Endothelial cell of umbilical vein (primary cell): ENCODE results near the gene RAMP3. TPM values are rescaled to one million over a fixed set of nuclear protein-coding genes. Genes with fewer than 3 reads are reported as not detected.

Experiments
- BruUV-seq: library from RNA; stranded (reverse); fragments of 400-500 nt; replicated peaks from 2 replicates; lab custom pipeline; 2021; lab: Mats Ljungman, UMichigan
- CTCF ChIA-PET: fragments of 300-600, 350-600 bp; sonication (Branson Sonifier 250); formaldehyde crosslinking; loops from one replicate; lab custom pipeline; 2021; ENCODE audit warnings: antibody characterized with exemption, inconsistent platforms; lab: Charles Lee
- POLR2A ChIA-PET: fragments of 300-600, 350-600 bp; sonication (Branson Sonifier 250); formaldehyde crosslinking; loops from one replicate; lab custom pipeline; 2021; ENCODE audit warnings: antibody characterized with exemption, inconsistent platforms; lab: Charles Lee
- DNase-seq: peaks from one replicate; pipeline ENCODE4 v3.0.0-alpha.2; 2011; ENCODE audit warnings: low read depth, low spot score
- FAIRE-seq: peaks from 2 replicates; lab custom pipeline; 2011; peaks lifted over from hg19 to GRCh38; lab: Jason Lieb, UNC
- H2AFZ ChIP-seq: 2 replicates; pipeline ENCODE4 v1.6.0; 2012; ENCODE audit warnings: low read depth, low read length, control low read depth, inconsistent platforms
- H3K27ac ChIP-seq: 2 replicates; pipeline ENCODE4 v1.5.1; 2011; ENCODE audit warnings: low read depth, mild to moderate bottlenecking, control low read depth, low read length, moderate library complexity; ENCODE audit not compliant: insufficient read depth
- H3K27me3 ChIP-seq, 2 experiments: 2 replicates each; pipeline versions ENCODE4 v1.6.0 to v1.6.1; 2011; ENCODE audit warnings: low read length in 2 of 2, mixed read lengths in 1 of 2; ENCODE audit not compliant: control insufficient read depth in 2 of 2, insufficient read depth in 2 of 2
- H3K36me3 ChIP-seq, 2 experiments: 2 replicates in 1 of 2; 3 replicates in 1 of 2; pipeline ENCODE4 v1.5.1; 2011; ENCODE audit warnings: low read length in 2 of 2, mild to moderate bottlenecking in 1 of 2, moderate library complexity in 1 of 2; ENCODE audit not compliant: control insufficient read depth in 2 of 2, insufficient read depth in 2 of 2; ENCODE audit errors: extremely low read depth in 1 of 2
- H3K4me1 ChIP-seq: 3 replicates; pipeline ENCODE4 v1.5.1; 2011; ENCODE audit warnings: mild to moderate bottlenecking, low read length; ENCODE audit not compliant: control insufficient read depth, insufficient read depth; ENCODE audit errors: extremely low read depth
- H3K4me2 ChIP-seq: 2 replicates; pipeline ENCODE4 v1.6.1; 2011; ENCODE audit warnings: low read length, control low read depth, mixed read lengths; ENCODE audit not compliant: insufficient read depth
- H3K4me3 ChIP-seq, 3 experiments: fragments of 200-600 bp in 1 of 3; sonication (generic), shearing (Covaris generic) in 1 of 3; replicated peaks in 1 of 3; 2 replicates each; pipeline ENCODE4 v1.5.1; 2011 to 2016; ENCODE audit warnings: control low read depth in 3 of 3, low read length in 3 of 3, mild to moderate bottlenecking in 2 of 3, inconsistent platforms in 1 of 3, low read depth in 1 of 3, moderate library complexity in 1 of 3; ENCODE audit not compliant: insufficient read depth in 1 of 3
- H3K79me2 ChIP-seq: 2 replicates; pipeline ENCODE4 v1.6.0; 2012; ENCODE audit warnings: low read length, inconsistent platforms; ENCODE audit not compliant: control insufficient read depth, insufficient read depth
- H3K9ac ChIP-seq: replicated peaks from 2 replicates; pipeline ENCODE3; 2011; ENCODE audit warnings: low read length, control low read depth; ENCODE audit not compliant: insufficient read depth; ENCODE audit errors: extremely low read depth
- H3K9me1 ChIP-seq: replicated peaks from 3 replicates; pipeline ENCODE4 v1.6.0; 2011; ENCODE audit warnings: mild to moderate bottlenecking, low read length; ENCODE audit not compliant: control insufficient read depth, insufficient read depth; ENCODE audit errors: extremely low read depth
- H3K9me3 ChIP-seq: replicated peaks from 2 replicates; pipeline ENCODE4 v1.5.1; 2012; ENCODE audit warnings: low read length, inconsistent platforms; ENCODE audit not compliant: control insufficient read depth, insufficient read depth
- H4K20me1 ChIP-seq: replicated peaks from 2 replicates; pipeline ENCODE3; 2011; ENCODE audit warnings: mild to moderate bottlenecking, low read length; ENCODE audit not compliant: control insufficient read depth, insufficient read depth; ENCODE audit errors: extremely low read depth
- CTCF ChIP-seq, 2 donors: IDR thresholded peaks; 1 replicate in 1 of 2; 2 replicates in 1 of 2; pipeline ENCODE4 v1.5.1; 2011; ENCODE audit warnings: low read length in 2 of 2, mild to moderate bottlenecking in 2 of 2, moderate library complexity in 2 of 2, control low read depth in 1 of 2, inconsistent platforms in 1 of 2, low read depth in 1 of 2; ENCODE audit not compliant: insufficient read depth in 1 of 2; ENCODE audit errors: extremely low read depth in 1 of 2
- EZH2 ChIP-seq: IDR thresholded peaks from 2 replicates; pipeline ENCODE4 v1.6.1; 2012; ENCODE audit warnings: borderline replicate concordance, low read depth, mild to moderate bottlenecking, moderate library complexity, low read length, inconsistent platforms; ENCODE audit not compliant: severe bottlenecking
- FOS ChIP-seq: IDR thresholded peaks from 2 replicates; pipeline ENCODE4 v1.6.1; 2011; ENCODE audit warnings: mild to moderate bottlenecking, low read length, moderate library complexity, borderline replicate concordance; ENCODE audit not compliant: insufficient read depth
- GATA2 ChIP-seq: IDR thresholded peaks from 2 replicates; pipeline ENCODE4 v1.7.0; 2011; ENCODE audit warnings: low read depth, mild to moderate bottlenecking, moderate library complexity, mixed read lengths, low read length; ENCODE audit not compliant: insufficient read length, insufficient read depth
- JUN ChIP-seq: IDR thresholded peaks from 2 replicates; pipeline ENCODE4 v1.6.1; 2011; ENCODE audit warnings: borderline replicate concordance, low read depth; ENCODE audit not compliant: insufficient read length, insufficient read depth
- MAX ChIP-seq: IDR thresholded peaks from 2 replicates; pipeline ENCODE4 v1.6.1; 2011; ENCODE audit not compliant: insufficient read depth, insufficient read length
- MYC ChIP-seq: IDR thresholded peaks from one replicate; pipeline ENCODE4 v1.6.1; 2011; ENCODE audit warnings: mild to moderate bottlenecking, low read depth, low read length
- POLR2A ChIP-seq: IDR thresholded peaks from 2 replicates; pipeline ENCODE4 v1.6.1; 2012; ENCODE audit warnings: low read depth, mild to moderate bottlenecking, control low read depth, low read length
- POLR2AphosphoS5 ChIP-seq: IDR thresholded peaks from 2 replicates; pipeline ENCODE4 v1.6.1; 2012; ENCODE audit warnings: low read depth, mild to moderate bottlenecking, control low read depth, low read length, moderate library complexity; ENCODE audit not compliant: insufficient read depth
- dilution Hi-C: fragments of 300-500 bp; cut with MboI; formaldehyde crosslinking; loops from one replicate; pipeline ENCODE4 v1.15.0; 2019; ENCODE audit warnings: low sequenced_read_pairs; ENCODE audit not compliant: extremely low pct_ligation_motif_present
- intact Hi-C: fragments of 100-400 bp; cut with micrococcal nuclease; formaldehyde crosslinking; loops from one replicate; pipeline ENCODE4 v1.10.0; 2022
- polyA plus RNA-seq, 4 experiments: library from polyadenylated mRNA; depleted of rRNA in 3 of 4; stranded (reverse) in 3 of 4; unstranded in 1 of 4; fragments of >200 nt; gene quantifications; 2 replicates each; pipeline versions ENCODE4 v1.2.1 to v1.2.3, GENCODE V29; 2011 to 2012; ENCODE audit warnings: missing spikeins in 1 of 4
- total RNA-seq: library from RNA; stranded (reverse); gene quantifications from 2 replicates; pipeline ENCODE4 v1.2.3, GENCODE V29; 2021

Gene RAMP3
- total and polyA plus RNA-seq, 2 donors (not counting 3 experiments of a cell fraction or from before 2014, with no cell fraction given): not detected

- TF ChIP-seq POLR2AphosphoS5 (no peak), MYC (no peak), CTCF (IDR thresholded peaks at IDR 0.05; ENCODE audit: extremely low read depth in 1 of 2, insufficient read depth in 1 of 2, low read depth in 1 of 2, low read length in 2 of 2) (no peak), POLR2A (no peak), EZH2 (no peak), MAX (no peak), JUN (no peak), GATA2 (no peak), FOS (no peak)
- intact Hi-C loops (no loop called here), dilution Hi-C loops (no loop called here)
- H3K36me3 ChIP-seq: no peaks in the 10 kb centered on the region
- no peaks in the 10 kb centered on the region for H3K9me3 ChIP-seq
- FAIRE-seq (no peak), DNase-seq (no peak)
- no peak overlapping the region for H3K9ac ChIP-seq
- H3K9me1 ChIP-seq: no peaks in the 10 kb centered on the region
- no peak overlapping the region for H2AFZ ChIP-seq
- CTCF ChIA-PET: interaction anchor here (1.5 kb wide), 1 partner anchor 10 kb away, joined by 4 read pairs; no protein-coding TSS in a partner anchor
- H4K20me1 ChIP-seq: no peaks in the 10 kb centered on the region
- BruUV-seq: no TSS peak
- H3K4me3 ChIP-seq: no peak overlapping the region
- no peaks in the 10 kb centered on the region for H3K79me2 ChIP-seq
- POLR2A ChIA-PET: no interaction called here
- H3K4me1 ChIP-seq: no peaks in the 10 kb centered on the region
- H3K27me3 ChIP-seq: no peaks in the 10 kb centered on the region
- H3K4me2 ChIP-seq: no peak overlapping the region
- no peak overlapping the region for H3K27ac ChIP-seq
These were observed 67.2 kb downstream of the RAMP3 start for GRCh38 chr7:45224832-45225231.
